Endothelial cell of umbilical vein (primary cell): Measurements from ENCODE around the gene NR1H2.

Source experiments
- EZH2 ChIP-seq: IDR thresholded peaks from 2 replicates; pipeline ENCODE4 v1.6.1; 2012; ENCODE audit warnings: borderline replicate concordance, low read depth, mild to moderate bottlenecking, moderate library complexity, low read length, inconsistent platforms; ENCODE audit not compliant: severe bottlenecking
- POLR2A ChIP-seq: IDR thresholded peaks from 2 replicates; pipeline ENCODE4 v1.6.1; 2012; ENCODE audit warnings: low read depth, mild to moderate bottlenecking, control low read depth, low read length
- POLR2AphosphoS5 ChIP-seq: IDR thresholded peaks from 2 replicates; pipeline ENCODE4 v1.6.1; 2012; ENCODE audit warnings: low read depth, mild to moderate bottlenecking, control low read depth, low read length, moderate library complexity; ENCODE audit not compliant: insufficient read depth
- TF ChIP-seq, protein P1 (sequence below), 2 donors: IDR thresholded peaks; 1 replicate in 1 of 2; 2 replicates in 1 of 2; pipeline ENCODE4 v1.5.1; 2011; ENCODE audit warnings: low read length in 2 of 2, mild to moderate bottlenecking in 2 of 2, moderate library complexity in 2 of 2, control low read depth in 1 of 2, inconsistent platforms in 1 of 2, low read depth in 1 of 2; ENCODE audit not compliant: insufficient read depth in 1 of 2; ENCODE audit errors: extremely low read depth in 1 of 2
- TF ChIP-seq, protein P2 (sequence below): IDR thresholded peaks from 2 replicates; pipeline ENCODE4 v1.6.1; 2011; ENCODE audit not compliant: insufficient read depth, insufficient read length

DNA sequence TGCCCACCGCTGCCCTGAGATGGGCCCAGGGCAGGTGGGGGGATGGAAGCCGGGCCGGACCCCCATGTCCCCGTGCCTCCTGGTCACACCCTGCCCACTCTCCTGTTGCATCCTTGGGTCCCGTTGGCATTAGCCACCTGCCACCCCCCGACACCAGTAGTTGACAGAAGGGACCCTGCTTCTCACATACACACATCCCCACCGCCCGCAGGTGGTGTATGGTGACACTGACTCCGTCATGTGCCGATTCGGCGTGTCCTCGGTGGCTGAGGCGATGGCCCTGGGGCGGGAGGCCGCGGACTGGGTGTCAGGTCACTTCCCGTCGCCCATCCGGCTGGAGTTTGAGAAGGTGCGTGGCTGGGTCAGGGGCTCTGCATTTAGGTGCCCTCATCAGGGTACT lies 37.3 kb downstream of the NR1H2 start:
- TF ChIP-seq, protein P1, sequence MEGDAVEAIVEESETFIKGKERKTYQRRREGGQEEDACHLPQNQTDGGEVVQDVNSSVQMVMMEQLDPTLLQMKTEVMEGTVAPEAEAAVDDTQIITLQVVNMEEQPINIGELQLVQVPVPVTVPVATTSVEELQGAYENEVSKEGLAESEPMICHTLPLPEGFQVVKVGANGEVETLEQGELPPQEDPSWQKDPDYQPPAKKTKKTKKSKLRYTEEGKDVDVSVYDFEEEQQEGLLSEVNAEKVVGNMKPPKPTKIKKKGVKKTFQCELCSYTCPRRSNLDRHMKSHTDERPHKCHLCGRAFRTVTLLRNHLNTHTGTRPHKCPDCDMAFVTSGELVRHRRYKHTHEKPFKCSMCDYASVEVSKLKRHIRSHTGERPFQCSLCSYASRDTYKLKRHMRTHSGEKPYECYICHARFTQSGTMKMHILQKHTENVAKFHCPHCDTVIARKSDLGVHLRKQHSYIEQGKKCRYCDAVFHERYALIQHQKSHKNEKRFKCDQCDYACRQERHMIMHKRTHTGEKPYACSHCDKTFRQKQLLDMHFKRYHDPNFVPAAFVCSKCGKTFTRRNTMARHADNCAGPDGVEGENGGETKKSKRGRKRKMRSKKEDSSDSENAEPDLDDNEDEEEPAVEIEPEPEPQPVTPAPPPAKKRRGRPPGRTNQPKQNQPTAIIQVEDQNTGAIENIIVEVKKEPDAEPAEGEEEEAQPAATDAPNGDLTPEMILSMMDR (IDR thresholded peaks at IDR 0.05; ENCODE audit: extremely low read depth in 1 of 2, insufficient read depth in 1 of 2, low read depth in 1 of 2, low read length in 2 of 2) = no peak
- TF ChIP-seq EZH2 (no peak), POLR2AphosphoS5 (no peak), POLR2A (no peak)
- TF ChIP-seq, protein P2, sequence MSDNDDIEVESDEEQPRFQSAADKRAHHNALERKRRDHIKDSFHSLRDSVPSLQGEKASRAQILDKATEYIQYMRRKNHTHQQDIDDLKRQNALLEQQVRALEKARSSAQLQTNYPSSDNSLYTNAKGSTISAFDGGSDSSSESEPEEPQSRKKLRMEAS = no peak
